Chondrocyte (in vitro differentiated cells): Measurements from ENCODE around the gene PCCA. TPM values are rescaled to one million over a fixed set of nuclear protein-coding genes. Genes with fewer than 3 reads are reported as not detected.

Experiments
- DNase-seq: peaks from one replicate; pipeline ENCODE4 v3.0.0; 2021; ENCODE audit warnings: mixed read lengths, low spot score
- H3K27ac Mint-ChIP-seq: one replicate; pipeline ENCODE4 v1.8.0; 2021; ENCODE audit warnings: mild to moderate bottlenecking, moderate library complexity, mixed read lengths; ENCODE audit not compliant: unreplicated experiment
- H3K27me3 Mint-ChIP-seq: 2 replicates; pipeline ENCODE4 v1.8.0; 2021; ENCODE audit warnings: low read depth, mixed read lengths
- H3K36me3 Mint-ChIP-seq: 2 replicates; pipeline ENCODE4 v1.8.0; 2021; ENCODE audit warnings: low read depth, mixed read lengths
- H3K4me1 Mint-ChIP-seq: 2 replicates; pipeline ENCODE4 v1.8.0; 2021; ENCODE audit warnings: low read depth, mild to moderate bottlenecking, mixed read lengths
- H3K4me3 Mint-ChIP-seq: one replicate; pipeline ENCODE4 v1.8.0; 2021; ENCODE audit warnings: mild to moderate bottlenecking, moderate library complexity, mixed read lengths; ENCODE audit not compliant: unreplicated experiment
- H3K9me3 Mint-ChIP-seq: 2 replicates; pipeline ENCODE4 v1.8.0; 2021; ENCODE audit warnings: low read depth, mixed read lengths
- long read RNA-seq: library from polyadenylated mRNA; stranded (forward); transcript quantifications from one replicate; pipeline ENCODE4 v2.0.0, GENCODE V29; 2021
- total RNA-seq: library from RNA; stranded (reverse); gene quantifications from 3 replicates; pipeline ENCODE4 v1.2.1, GENCODE V29; 2021
- TF ChIP-seq, protein P1 (sequence below): fragments of 200-600 bp; sonication (generic); IDR thresholded peaks from 2 replicates; pipeline ENCODE4 v1.5.0; 2021; ENCODE audit warnings: antibody characterized with exemption, mild to moderate bottlenecking, moderate library complexity

Gene PCCA, protein sequence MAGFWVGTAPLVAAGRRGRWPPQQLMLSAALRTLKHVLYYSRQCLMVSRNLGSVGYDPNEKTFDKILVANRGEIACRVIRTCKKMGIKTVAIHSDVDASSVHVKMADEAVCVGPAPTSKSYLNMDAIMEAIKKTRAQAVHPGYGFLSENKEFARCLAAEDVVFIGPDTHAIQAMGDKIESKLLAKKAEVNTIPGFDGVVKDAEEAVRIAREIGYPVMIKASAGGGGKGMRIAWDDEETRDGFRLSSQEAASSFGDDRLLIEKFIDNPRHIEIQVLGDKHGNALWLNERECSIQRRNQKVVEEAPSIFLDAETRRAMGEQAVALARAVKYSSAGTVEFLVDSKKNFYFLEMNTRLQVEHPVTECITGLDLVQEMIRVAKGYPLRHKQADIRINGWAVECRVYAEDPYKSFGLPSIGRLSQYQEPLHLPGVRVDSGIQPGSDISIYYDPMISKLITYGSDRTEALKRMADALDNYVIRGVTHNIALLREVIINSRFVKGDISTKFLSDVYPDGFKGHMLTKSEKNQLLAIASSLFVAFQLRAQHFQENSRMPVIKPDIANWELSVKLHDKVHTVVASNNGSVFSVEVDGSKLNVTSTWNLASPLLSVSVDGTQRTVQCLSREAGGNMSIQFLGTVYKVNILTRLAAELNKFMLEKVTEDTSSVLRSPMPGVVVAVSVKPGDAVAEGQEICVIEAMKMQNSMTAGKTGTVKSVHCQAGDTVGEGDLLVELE
- 14.8 to 25.5 TPM (median 15.1 TPM) in 3 replicates for total RNA-seq
- long read RNA-seq, transcript PCCA-202 (24 exons, 2,494 nt), result major isoform, 13 of 23 reads
- long read RNA-seq, partial matches to known transcripts, result 0 of 23 reads
- long read RNA-seq, other reads (novel, unspliced or antisense), result 6 of 23 reads

DNA sequence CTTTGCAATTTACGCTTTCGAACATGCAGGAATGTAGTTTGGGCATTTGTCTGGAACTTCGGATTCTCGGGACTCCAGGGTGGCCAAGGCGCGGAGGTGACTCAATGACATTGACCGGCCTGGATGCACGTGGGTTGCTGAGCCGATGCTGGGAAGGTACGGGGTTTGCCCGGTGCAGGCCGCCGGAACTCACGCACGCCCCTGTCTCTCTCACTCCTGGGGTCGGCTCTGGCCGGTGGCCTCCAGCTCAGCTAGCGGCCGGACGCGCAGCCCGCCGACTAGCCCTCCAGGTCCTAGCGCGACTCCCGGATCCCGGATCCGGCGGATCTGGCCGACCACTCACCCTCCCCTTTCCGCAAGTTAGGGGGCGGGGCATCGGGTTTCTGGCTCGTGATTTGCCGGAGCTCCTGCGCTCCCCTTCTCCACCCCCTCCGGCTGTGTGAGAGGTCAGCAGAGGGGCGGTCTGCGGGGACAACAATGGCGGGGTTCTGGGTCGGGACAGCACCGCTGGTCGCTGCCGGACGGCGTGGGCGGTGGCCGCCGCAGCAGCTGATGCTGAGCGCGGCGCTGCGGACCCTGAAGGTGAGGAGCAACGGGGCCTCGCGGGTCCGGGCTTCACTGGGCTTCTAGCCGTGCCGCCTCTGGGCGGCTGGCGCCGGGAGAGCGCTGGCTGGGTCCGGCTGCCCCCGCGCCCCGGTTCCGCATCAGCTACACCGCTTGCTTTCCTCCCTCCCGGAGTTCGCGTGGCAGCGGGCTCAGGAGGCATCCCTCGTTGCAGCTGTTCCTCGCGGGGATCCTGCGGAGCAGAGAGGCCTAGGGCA, at the start of gene PCCA:
Gene PCCA (plus strand): TSS at position 450 of the 821 bp plus-strand sequence. CDS start 28 bp downstream, at position 478.
- TF ChIP-seq, protein P1, sequence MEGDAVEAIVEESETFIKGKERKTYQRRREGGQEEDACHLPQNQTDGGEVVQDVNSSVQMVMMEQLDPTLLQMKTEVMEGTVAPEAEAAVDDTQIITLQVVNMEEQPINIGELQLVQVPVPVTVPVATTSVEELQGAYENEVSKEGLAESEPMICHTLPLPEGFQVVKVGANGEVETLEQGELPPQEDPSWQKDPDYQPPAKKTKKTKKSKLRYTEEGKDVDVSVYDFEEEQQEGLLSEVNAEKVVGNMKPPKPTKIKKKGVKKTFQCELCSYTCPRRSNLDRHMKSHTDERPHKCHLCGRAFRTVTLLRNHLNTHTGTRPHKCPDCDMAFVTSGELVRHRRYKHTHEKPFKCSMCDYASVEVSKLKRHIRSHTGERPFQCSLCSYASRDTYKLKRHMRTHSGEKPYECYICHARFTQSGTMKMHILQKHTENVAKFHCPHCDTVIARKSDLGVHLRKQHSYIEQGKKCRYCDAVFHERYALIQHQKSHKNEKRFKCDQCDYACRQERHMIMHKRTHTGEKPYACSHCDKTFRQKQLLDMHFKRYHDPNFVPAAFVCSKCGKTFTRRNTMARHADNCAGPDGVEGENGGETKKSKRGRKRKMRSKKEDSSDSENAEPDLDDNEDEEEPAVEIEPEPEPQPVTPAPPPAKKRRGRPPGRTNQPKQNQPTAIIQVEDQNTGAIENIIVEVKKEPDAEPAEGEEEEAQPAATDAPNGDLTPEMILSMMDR, result no peak
- H3K27me3 Mint-ChIP-seq, result no peaks in the 10 kb centered on the region
- peak; percentile 98 for DNase-seq
- peaks cover 1% of the 10 kb centered on the region for H3K36me3 Mint-ChIP-seq
- peak within 1 kb of the TSS; percentile 87 for H3K4me3 Mint-ChIP-seq
- H3K27ac Mint-ChIP-seq, result peak within 1 kb of the TSS; percentile 84
- H3K4me1 Mint-ChIP-seq, result peaks cover 41% of the 10 kb centered on the region
- no peaks in the 10 kb centered on the region for H3K9me3 Mint-ChIP-seq

DNA sequence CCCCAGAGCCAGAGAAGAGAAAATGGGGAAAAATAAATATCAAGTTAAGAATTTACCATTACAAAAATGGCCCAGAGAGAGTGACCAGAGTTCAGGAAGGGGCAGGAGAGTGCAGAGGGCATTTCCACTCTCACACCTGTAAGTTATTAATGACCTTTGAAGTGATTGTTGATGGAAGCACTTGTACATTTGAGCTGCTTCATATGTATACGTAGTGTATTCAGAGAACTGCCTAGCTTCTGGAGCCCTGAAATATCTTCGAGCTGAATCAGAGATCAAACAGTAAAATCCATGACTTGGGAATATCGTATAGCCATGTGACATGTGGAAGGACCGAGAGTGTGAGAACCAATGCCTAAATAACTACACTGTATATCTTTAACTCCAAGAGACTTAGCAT, 49.2 kb upstream of the PCCA start:
- TF ChIP-seq, protein P1, result no peak
- Mint-ChIP-seq H3K4me1 (peaks cover 12% of the 10 kb centered on the region), H3K27me3 (no peaks in the 10 kb centered on the region), H3K27ac (peak overlapping the region; percentile 1), H3K4me3 (no peak overlapping the region), H3K36me3 (no peaks in the 10 kb centered on the region), H3K9me3 (no peaks in the 10 kb centered on the region)
- DNase-seq, result no peak

DNA sequence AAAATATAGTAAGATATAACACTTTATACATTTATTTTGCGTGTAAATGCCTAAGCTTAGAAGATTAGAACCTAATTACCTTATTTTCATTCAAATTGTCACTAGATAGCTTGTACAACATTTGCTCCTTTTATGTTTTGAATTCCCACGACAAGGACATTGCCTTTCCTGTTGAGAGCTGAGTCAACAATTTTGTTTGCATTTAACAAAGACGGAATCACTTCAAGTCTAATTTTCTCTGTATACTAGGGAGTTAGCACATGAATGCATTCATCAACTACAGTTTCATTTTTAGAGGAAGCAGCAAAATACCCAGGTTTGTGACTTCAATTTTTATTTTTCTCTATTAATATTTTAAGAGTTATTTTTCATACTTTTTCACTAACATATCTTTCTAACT, 48.7 kb upstream of the PCCA start:
- Mint-ChIP-seq H3K27ac (peak overlapping the region; percentile 37), H3K27me3 (no peaks in the 10 kb centered on the region), H3K9me3 (no peaks in the 10 kb centered on the region), H3K4me1 (peaks cover 12% of the 10 kb centered on the region), H3K36me3 (no peaks in the 10 kb centered on the region), H3K4me3 (no peak overlapping the region)
- TF ChIP-seq, protein P1, result no peak
- DNase-seq, result no peak

DNA sequence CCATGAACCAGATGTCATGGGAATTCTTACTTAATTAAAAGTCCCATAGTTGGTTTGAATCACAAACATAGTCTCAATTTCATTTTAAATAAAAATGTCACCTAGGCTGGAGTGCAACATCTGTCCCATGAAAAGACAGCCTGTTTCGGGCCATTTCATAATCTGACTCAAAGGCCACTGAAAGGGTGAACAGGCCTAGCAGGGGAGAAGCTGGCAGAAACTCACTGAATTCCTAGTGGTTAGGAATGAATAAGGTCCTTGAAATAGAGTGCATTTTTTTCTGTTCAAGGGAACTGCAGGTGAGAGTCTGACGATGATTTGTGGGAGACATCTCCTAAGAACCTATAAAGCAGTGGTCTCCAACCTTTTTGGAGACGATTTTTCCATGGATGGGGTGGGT, 44.0 kb upstream of the PCCA start:
- Mint-ChIP-seq H3K4me3 (no peak overlapping the region), H3K36me3 (no peaks in the 10 kb centered on the region), H3K4me1 (peaks cover 4% of the 10 kb centered on the region), H3K27me3 (no peaks in the 10 kb centered on the region), H3K27ac (no peak overlapping the region), H3K9me3 (no peaks in the 10 kb centered on the region)
- TF ChIP-seq, protein P1, result no peak
- no peak for DNase-seq
